ENCODE results near the gene TRMT61A. TPM values are rescaled to one million over a fixed set of nuclear protein-coding genes. Genes with fewer than 3 reads are reported as not detected.

The TRMT61A gene
- total and polyA plus RNA-seq, 2 of the 4 experiments (the other 2 are of a cell fraction): 5.7 to 16.2 TPM

Small RNA genes within 50 kb of the gene (microRNA-seq; reads per million reads assigned to microRNA genes)
- gene RNU4-68P (ENCODE audit: insufficient read depth, insufficient read length): not detected
- not detected for gene RNU7-160P (ENCODE audit: insufficient read depth, insufficient read length)

Small RNA genes within 50 kb of the gene (small RNA-seq; reads per million reads assigned to genes)
- gene RNU4-68P: 0 reads per million in 5 experiments
- 0 reads per million in 5 experiments for gene RNU7-160P

Other genes starting within 250 kb of the TRMT61A start
- 163 and 241 TPM in 2 replicates for gene EIF5, start 195.0 kb upstream of the TRMT61A start, total RNA-seq (2012; rRNA removed)
- 163 and 181 TPM in 2 replicates for gene EIF5, start 195.0 kb upstream of the TRMT61A start, polyA plus RNA-seq (2012; rRNA removed)
- 80.5 and 88.0 TPM in 2 replicates for gene MARK3, start 143.8 kb upstream of the TRMT61A start, total RNA-seq (2012; rRNA removed)
- gene MARK3, start 143.8 kb upstream of the TRMT61A start, polyA plus RNA-seq (2012; rRNA removed): 72.8 and 78.5 TPM in 2 replicates
- 17.7 and 31.7 TPM in 2 replicates for gene CKB, start 6.4 kb upstream of the TRMT61A start, total RNA-seq (2012; rRNA removed)
- 82.6 and 120 TPM in 2 replicates for gene CKB, start 6.4 kb upstream of the TRMT61A start, polyA plus RNA-seq (2012; rRNA removed)
- gene BAG5, start 33.5 kb downstream of the TRMT61A start, total RNA-seq (2012; rRNA removed): 22.2 and 32.2 TPM in 2 replicates
- 5.2 and 6.7 TPM in 2 replicates for gene BAG5, start 33.5 kb downstream of the TRMT61A start, polyA plus RNA-seq (2012; rRNA removed)
- gene COA8, start 33.8 kb downstream of the TRMT61A start, total RNA-seq (2012; rRNA removed): 12.2 and 20.6 TPM in 2 replicates
- 18.5 and 21.1 TPM in 2 replicates for gene COA8, start 33.8 kb downstream of the TRMT61A start, polyA plus RNA-seq (2012; rRNA removed)
- gene KLC1, start 100.0 kb downstream of the TRMT61A start, total RNA-seq (2012; rRNA removed): 101 and 139 TPM in 2 replicates
- 155 and 157 TPM in 2 replicates for gene KLC1, start 100.0 kb downstream of the TRMT61A start, polyA plus RNA-seq (2012; rRNA removed)
- 7.5 and 8.1 TPM in 2 replicates for gene XRCC3, start 186.3 kb downstream of the TRMT61A start, total RNA-seq (2012; rRNA removed)
- gene XRCC3, start 186.3 kb downstream of the TRMT61A start, polyA plus RNA-seq (2012; rRNA removed): 9.0 and 9.5 TPM in 2 replicates
- gene ZFYVE21, start 186.6 kb downstream of the TRMT61A start, total RNA-seq (2012; rRNA removed): 41.2 and 41.4 TPM in 2 replicates
- 89.2 and 93.4 TPM in 2 replicates for gene ZFYVE21, start 186.6 kb downstream of the TRMT61A start, polyA plus RNA-seq (2012; rRNA removed)